Endothelial cell of umbilical vein (primary cell): ENCODE data around the gene MDFI. TPM values are rescaled to one million over a fixed set of nuclear protein-coding genes. Genes with fewer than 3 reads are reported as not detected.

ENCODE experiments used
- BruUV-seq: library from RNA; stranded (reverse); fragments of 400-500 nt; replicated peaks from 2 replicates; lab custom pipeline; 2021; lab: Mats Ljungman, UMichigan
- CTCF ChIA-PET: fragments of 300-600, 350-600 bp; sonication (Branson Sonifier 250); formaldehyde crosslinking; loops from one replicate; lab custom pipeline; 2021; ENCODE audit warnings: antibody characterized with exemption, inconsistent platforms; lab: Charles Lee
- POLR2A ChIA-PET: fragments of 300-600, 350-600 bp; sonication (Branson Sonifier 250); formaldehyde crosslinking; loops from one replicate; lab custom pipeline; 2021; ENCODE audit warnings: antibody characterized with exemption, inconsistent platforms; lab: Charles Lee
- DNase-seq: peaks from one replicate; pipeline ENCODE4 v3.0.0-alpha.2; 2011; ENCODE audit warnings: low read depth, low spot score
- FAIRE-seq: peaks from 2 replicates; lab custom pipeline; 2011; peaks lifted over from hg19 to GRCh38; lab: Jason Lieb, UNC
- H2AFZ ChIP-seq: 2 replicates; pipeline ENCODE4 v1.6.0; 2012; ENCODE audit warnings: low read depth, low read length, control low read depth, inconsistent platforms
- H3K27ac ChIP-seq: 2 replicates; pipeline ENCODE4 v1.5.1; 2011; ENCODE audit warnings: low read depth, mild to moderate bottlenecking, control low read depth, low read length, moderate library complexity; ENCODE audit not compliant: insufficient read depth
- H3K27me3 ChIP-seq, 2 experiments: 2 replicates each; pipeline versions ENCODE4 v1.6.0 to v1.6.1; 2011; ENCODE audit warnings: low read length in 2 of 2, mixed read lengths in 1 of 2; ENCODE audit not compliant: control insufficient read depth in 2 of 2, insufficient read depth in 2 of 2
- H3K36me3 ChIP-seq, 2 experiments: 2 replicates in 1 of 2; 3 replicates in 1 of 2; pipeline ENCODE4 v1.5.1; 2011; ENCODE audit warnings: low read length in 2 of 2, mild to moderate bottlenecking in 1 of 2, moderate library complexity in 1 of 2; ENCODE audit not compliant: control insufficient read depth in 2 of 2, insufficient read depth in 2 of 2; ENCODE audit errors: extremely low read depth in 1 of 2
- H3K4me1 ChIP-seq: 3 replicates; pipeline ENCODE4 v1.5.1; 2011; ENCODE audit warnings: mild to moderate bottlenecking, low read length; ENCODE audit not compliant: control insufficient read depth, insufficient read depth; ENCODE audit errors: extremely low read depth
- H3K4me2 ChIP-seq: 2 replicates; pipeline ENCODE4 v1.6.1; 2011; ENCODE audit warnings: low read length, control low read depth, mixed read lengths; ENCODE audit not compliant: insufficient read depth
- H3K4me3 ChIP-seq, 3 experiments: fragments of 200-600 bp in 1 of 3; sonication (generic), shearing (Covaris generic) in 1 of 3; replicated peaks in 1 of 3; 2 replicates each; pipeline ENCODE4 v1.5.1; 2011 to 2016; ENCODE audit warnings: control low read depth in 3 of 3, low read length in 3 of 3, mild to moderate bottlenecking in 2 of 3, inconsistent platforms in 1 of 3, low read depth in 1 of 3, moderate library complexity in 1 of 3; ENCODE audit not compliant: insufficient read depth in 1 of 3
- H3K79me2 ChIP-seq: 2 replicates; pipeline ENCODE4 v1.6.0; 2012; ENCODE audit warnings: low read length, inconsistent platforms; ENCODE audit not compliant: control insufficient read depth, insufficient read depth
- H3K9ac ChIP-seq: replicated peaks from 2 replicates; pipeline ENCODE3; 2011; ENCODE audit warnings: low read length, control low read depth; ENCODE audit not compliant: insufficient read depth; ENCODE audit errors: extremely low read depth
- H3K9me1 ChIP-seq: replicated peaks from 3 replicates; pipeline ENCODE4 v1.6.0; 2011; ENCODE audit warnings: mild to moderate bottlenecking, low read length; ENCODE audit not compliant: control insufficient read depth, insufficient read depth; ENCODE audit errors: extremely low read depth
- H3K9me3 ChIP-seq: replicated peaks from 2 replicates; pipeline ENCODE4 v1.5.1; 2012; ENCODE audit warnings: low read length, inconsistent platforms; ENCODE audit not compliant: control insufficient read depth, insufficient read depth
- H4K20me1 ChIP-seq: replicated peaks from 2 replicates; pipeline ENCODE3; 2011; ENCODE audit warnings: mild to moderate bottlenecking, low read length; ENCODE audit not compliant: control insufficient read depth, insufficient read depth; ENCODE audit errors: extremely low read depth
- EZH2 ChIP-seq: IDR thresholded peaks from 2 replicates; pipeline ENCODE4 v1.6.1; 2012; ENCODE audit warnings: borderline replicate concordance, low read depth, mild to moderate bottlenecking, moderate library complexity, low read length, inconsistent platforms; ENCODE audit not compliant: severe bottlenecking
- FOS ChIP-seq: IDR thresholded peaks from 2 replicates; pipeline ENCODE4 v1.6.1; 2011; ENCODE audit warnings: mild to moderate bottlenecking, low read length, moderate library complexity, borderline replicate concordance; ENCODE audit not compliant: insufficient read depth
- GATA2 ChIP-seq: IDR thresholded peaks from 2 replicates; pipeline ENCODE4 v1.7.0; 2011; ENCODE audit warnings: low read depth, mild to moderate bottlenecking, moderate library complexity, mixed read lengths, low read length; ENCODE audit not compliant: insufficient read length, insufficient read depth
- JUN ChIP-seq: IDR thresholded peaks from 2 replicates; pipeline ENCODE4 v1.6.1; 2011; ENCODE audit warnings: borderline replicate concordance, low read depth; ENCODE audit not compliant: insufficient read length, insufficient read depth
- MAX ChIP-seq: IDR thresholded peaks from 2 replicates; pipeline ENCODE4 v1.6.1; 2011; ENCODE audit not compliant: insufficient read depth, insufficient read length
- MYC ChIP-seq: IDR thresholded peaks from one replicate; pipeline ENCODE4 v1.6.1; 2011; ENCODE audit warnings: mild to moderate bottlenecking, low read depth, low read length
- POLR2A ChIP-seq: IDR thresholded peaks from 2 replicates; pipeline ENCODE4 v1.6.1; 2012; ENCODE audit warnings: low read depth, mild to moderate bottlenecking, control low read depth, low read length
- POLR2AphosphoS5 ChIP-seq: IDR thresholded peaks from 2 replicates; pipeline ENCODE4 v1.6.1; 2012; ENCODE audit warnings: low read depth, mild to moderate bottlenecking, control low read depth, low read length, moderate library complexity; ENCODE audit not compliant: insufficient read depth
- dilution Hi-C: fragments of 300-500 bp; cut with MboI; formaldehyde crosslinking; loops from one replicate; pipeline ENCODE4 v1.15.0; 2019; ENCODE audit warnings: low sequenced_read_pairs; ENCODE audit not compliant: extremely low pct_ligation_motif_present
- intact Hi-C: fragments of 100-400 bp; cut with micrococcal nuclease; formaldehyde crosslinking; loops from one replicate; pipeline ENCODE4 v1.10.0; 2022
- polyA plus RNA-seq, 4 experiments: library from polyadenylated mRNA; depleted of rRNA in 3 of 4; stranded (reverse) in 3 of 4; unstranded in 1 of 4; fragments of >200 nt; gene quantifications; 2 replicates each; pipeline versions ENCODE4 v1.2.1 to v1.2.3, GENCODE V29; 2011 to 2012; ENCODE audit warnings: missing spikeins in 1 of 4
- total RNA-seq: library from RNA; stranded (reverse); gene quantifications from 2 replicates; pipeline ENCODE4 v1.2.3, GENCODE V29; 2021
- TF ChIP-seq, protein P1 (sequence below), 2 donors: IDR thresholded peaks; 1 replicate in 1 of 2; 2 replicates in 1 of 2; pipeline ENCODE4 v1.5.1; 2011; ENCODE audit warnings: low read length in 2 of 2, mild to moderate bottlenecking in 2 of 2, moderate library complexity in 2 of 2, control low read depth in 1 of 2, inconsistent platforms in 1 of 2, low read depth in 1 of 2; ENCODE audit not compliant: insufficient read depth in 1 of 2; ENCODE audit errors: extremely low read depth in 1 of 2

The MDFI gene
- total and polyA plus RNA-seq, 2 donors (not counting 3 experiments of a cell fraction or from before 2014, with no cell fraction given): 32.4 to 74.1 TPM

DNA sequence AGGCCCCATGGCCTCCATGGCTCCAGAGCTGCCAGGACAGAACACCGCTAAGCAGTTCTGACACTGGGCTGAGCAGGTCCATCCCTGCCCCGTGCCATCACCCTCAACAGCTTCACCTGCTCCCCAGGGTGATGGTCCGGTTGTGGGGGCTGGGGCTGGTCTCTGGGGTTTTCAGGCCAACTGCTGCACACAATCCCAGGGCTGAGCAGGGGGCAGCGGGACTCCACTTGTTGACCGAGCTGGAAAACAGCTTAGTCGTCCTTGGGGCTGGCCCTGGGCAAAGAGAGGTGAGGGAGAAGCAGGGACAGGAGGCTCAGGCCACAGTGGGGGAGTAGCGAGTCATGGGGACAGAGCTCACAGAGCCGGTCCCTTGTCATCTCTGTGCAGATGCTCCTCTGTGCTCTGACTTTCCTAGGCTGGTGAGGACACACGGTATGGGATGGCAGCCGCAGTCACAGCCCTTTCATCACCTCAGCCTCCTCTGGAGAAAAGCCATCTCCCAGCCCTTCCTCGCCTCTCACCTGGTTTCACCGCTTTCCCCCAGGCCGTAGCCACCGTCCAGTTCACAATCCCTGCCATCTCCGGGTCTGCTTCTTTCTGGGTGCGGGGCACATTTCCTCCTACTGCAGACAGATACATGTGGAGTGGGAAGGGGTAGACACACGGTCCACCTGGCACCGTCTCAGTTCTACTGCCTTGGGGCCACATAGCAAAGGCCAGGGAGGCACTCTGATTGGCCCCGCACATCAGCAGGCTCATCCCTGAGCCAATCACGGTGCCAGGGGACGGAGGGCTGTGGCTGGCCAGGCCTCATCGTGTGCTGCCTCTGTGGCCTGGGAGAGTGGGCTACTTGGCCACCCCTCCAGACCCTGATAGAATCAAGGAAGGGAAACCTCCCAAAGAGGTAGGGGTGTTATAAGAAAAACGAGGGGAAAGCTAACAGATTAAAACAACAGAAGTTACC, 19.1 kb downstream of the MDFI start:
- dilution Hi-C loops: no loop called here
- TF ChIP-seq JUN: no peak
- TF ChIP-seq MAX: no peak
- TF ChIP-seq, protein P1, sequence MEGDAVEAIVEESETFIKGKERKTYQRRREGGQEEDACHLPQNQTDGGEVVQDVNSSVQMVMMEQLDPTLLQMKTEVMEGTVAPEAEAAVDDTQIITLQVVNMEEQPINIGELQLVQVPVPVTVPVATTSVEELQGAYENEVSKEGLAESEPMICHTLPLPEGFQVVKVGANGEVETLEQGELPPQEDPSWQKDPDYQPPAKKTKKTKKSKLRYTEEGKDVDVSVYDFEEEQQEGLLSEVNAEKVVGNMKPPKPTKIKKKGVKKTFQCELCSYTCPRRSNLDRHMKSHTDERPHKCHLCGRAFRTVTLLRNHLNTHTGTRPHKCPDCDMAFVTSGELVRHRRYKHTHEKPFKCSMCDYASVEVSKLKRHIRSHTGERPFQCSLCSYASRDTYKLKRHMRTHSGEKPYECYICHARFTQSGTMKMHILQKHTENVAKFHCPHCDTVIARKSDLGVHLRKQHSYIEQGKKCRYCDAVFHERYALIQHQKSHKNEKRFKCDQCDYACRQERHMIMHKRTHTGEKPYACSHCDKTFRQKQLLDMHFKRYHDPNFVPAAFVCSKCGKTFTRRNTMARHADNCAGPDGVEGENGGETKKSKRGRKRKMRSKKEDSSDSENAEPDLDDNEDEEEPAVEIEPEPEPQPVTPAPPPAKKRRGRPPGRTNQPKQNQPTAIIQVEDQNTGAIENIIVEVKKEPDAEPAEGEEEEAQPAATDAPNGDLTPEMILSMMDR (IDR thresholded peaks at IDR 0.05; ENCODE audit: extremely low read depth in 1 of 2, insufficient read depth in 1 of 2, low read depth in 1 of 2, low read length in 2 of 2): no peak
- no peak for TF ChIP-seq FOS
- no peak for TF ChIP-seq POLR2AphosphoS5
- no peak for TF ChIP-seq POLR2A
- TF ChIP-seq GATA2: no peak
- no peak for TF ChIP-seq MYC
- no peak for TF ChIP-seq EZH2
- H3K9me1 ChIP-seq: no peaks in the 10 kb centered on the region
- DNase-seq (no peak), FAIRE-seq (no peak)
- H2AFZ ChIP-seq: no peak overlapping the region
- CTCF ChIA-PET: interaction anchor here (1.7 to 3.0 kb wide), 3 partner anchors 21 to 55 kb away, joined by 4 to 14 read pairs (median 7); no protein-coding TSS in a partner anchor
- H3K36me3 ChIP-seq: peaks cover 0 to 8% of the 10 kb centered on the region in 2 experiments
- POLR2A ChIA-PET: no interaction called here
- BruUV-seq: no TSS peak
- no peak overlapping the region for H3K4me2 ChIP-seq
- no peaks in the 10 kb centered on the region for H3K9me3 ChIP-seq
- H3K27me3 ChIP-seq: peaks cover 8 to 13% of the 10 kb centered on the region in 2 experiments
- no peaks in the 10 kb centered on the region for H3K79me2 ChIP-seq
- no peak overlapping the region for H3K27ac ChIP-seq
- intact Hi-C loops: no loop called here
- peaks cover 17% of the 10 kb centered on the region for H3K4me1 ChIP-seq
- H3K4me3 ChIP-seq: no peak overlapping the region
- no peaks in the 10 kb centered on the region for H4K20me1 ChIP-seq
- no peak overlapping the region for H3K9ac ChIP-seq
